CD4-positive, alpha-beta T cell (primary cell): ENCODE measurements around the gene RFC4. TPM values are rescaled to one million over a fixed set of nuclear protein-coding genes. Genes with fewer than 3 reads are reported as not detected.
A peak's percentile ranks its signal among the peaks of the same experiment; 100 is the strongest.

Experiments
- ATAC-seq: fragments of 200-7000 bp; cut with Tn5 transposase; one replicate; pipeline ENCODE4 v1.10.0; 2022; ENCODE audit warnings: mild to moderate bottlenecking; ENCODE audit not compliant: poor library complexity
- CTCF ChIA-PET: fragments of 350-600 bp; sonication (Branson Sonifier 250); formaldehyde crosslinking; loops from one replicate; lab custom pipeline; 2021; ENCODE audit warnings: antibody characterized with exemption, inconsistent platforms; lab: Charles Lee
- POLR2A ChIA-PET: fragments of 350-600 bp; sonication (Branson Sonifier 250); formaldehyde crosslinking; loops from one replicate; lab custom pipeline; 2021; ENCODE audit warnings: antibody characterized with exemption, inconsistent platforms; lab: Charles Lee
- DNase-seq, 14 experiments: peaks; one replicate each; pipeline ENCODE4 v3.0.0-alpha.2; 2013 to 2020; ENCODE audit warnings: mixed read lengths in 2 of 14
- H3K27ac ChIP-seq, 2 donors: one replicate each; pipeline versions ENCODE4 v1.5.1 to v1.7.0; 2013; ENCODE audit warnings: low read length in 2 of 2, low read depth in 1 of 2, mild to moderate bottlenecking in 1 of 2
- H3K27me3 ChIP-seq, 2 experiments: 1 replicate in 1 of 2; 2 replicates in 1 of 2; pipeline versions ENCODE4 v1.6.1 to v1.7.0; 2013; ENCODE audit warnings: low read length in 2 of 2, control low read depth in 1 of 2, mild to moderate bottlenecking in 1 of 2, moderate library complexity in 1 of 2; ENCODE audit not compliant: insufficient read depth in 2 of 2, control insufficient read depth in 1 of 2
- H3K36me3 ChIP-seq: one replicate; pipeline ENCODE4 v1.6.1; 2013; ENCODE audit warnings: low read length, control low read depth; ENCODE audit not compliant: insufficient read depth
- H3K4me1 ChIP-seq: one replicate; pipeline ENCODE4 v1.6.1; 2013; ENCODE audit warnings: low read length, control low read depth; ENCODE audit not compliant: insufficient read depth
- H3K4me3 ChIP-seq: one replicate; pipeline ENCODE4 v1.5.1; 2013; ENCODE audit warnings: mild to moderate bottlenecking, low read length, moderate library complexity
- H3K9me3 ChIP-seq, 2 experiments: 1 replicate in 1 of 2; 2 replicates in 1 of 2; pipeline versions ENCODE4 v1.6.1 to v1.7.0; 2013; ENCODE audit warnings: low read length in 2 of 2, mild to moderate bottlenecking in 2 of 2, control low read depth in 1 of 2, moderate library complexity in 1 of 2; ENCODE audit not compliant: control insufficient read depth in 1 of 2, insufficient read depth in 1 of 2
- H3K27ac Mint-ChIP-seq: one replicate; pipeline ENCODE4 v1.8.0; 2020; ENCODE audit warnings: mixed read lengths
- H3K27me3 Mint-ChIP-seq: one replicate; pipeline ENCODE4 v1.8.0; 2021; ENCODE audit warnings: mixed read lengths
- H3K36me3 Mint-ChIP-seq: one replicate; pipeline ENCODE4 v1.8.0; 2021; ENCODE audit warnings: low read depth, mixed read lengths
- H3K4me1 Mint-ChIP-seq: one replicate; pipeline ENCODE4 v1.8.0; 2021; ENCODE audit warnings: low read depth, mixed read lengths
- H3K4me3 Mint-ChIP-seq: one replicate; pipeline ENCODE4 v1.8.0; 2020; ENCODE audit warnings: mild to moderate bottlenecking, mixed read lengths
- H3K9me3 Mint-ChIP-seq: one replicate; pipeline ENCODE4 v1.8.0; 2020; ENCODE audit warnings: mixed read lengths
- CTCF ChIP-seq: fragments of 200-600 bp; IDR thresholded peaks from one replicate; pipeline ENCODE4 v1.8.0; 2022; ENCODE audit warnings: antibody characterized with exemption, mild to moderate bottlenecking
- intact Hi-C, 2 experiments: fragments of 100-400 bp; cut with DNase I in 1 of 2; cut with micrococcal nuclease in 1 of 2; formaldehyde crosslinking; loops; one replicate each; pipeline versions ENCODE4 v1.15.1 to v1.9.0; 2023 to 2025; cut with DNase I, micrococcal nuclease
- total RNA-seq, 174 experiments: library from RNA in 2 of 174; stranded (reverse) in 2 of 174; gene quantifications; one replicate each; pipeline ENCODE4 v1.2.3 and lab custom pipeline; 2021 to 2026

RFC4 gene
- total RNA-seq, 2 experiments from 2014 or later = 8.6 to 12.6 TPM

- H3K9me3 Mint-ChIP-seq = no peaks in the 10 kb centered on the region
- H3K4me1 Mint-ChIP-seq = peaks cover 23% of the 10 kb centered on the region
- no peak for TF ChIP-seq CTCF
- intact Hi-C loops = loop anchor here (2.0 to 10.0 kb wide), 3 partner anchors 19 to 841 kb away; partner anchors contain the start of genes RFC4 (in 2 of the 2) and EIF4A2 (in 1 of the 2)
- POLR2A ChIA-PET = interaction anchor here (1.1 to 5.3 kb wide), 3 partner anchors 42 to 314 kb away, joined by 4 to 69 read pairs (median 9); partner anchors contain the start of genes EIF4A2 and RPL39L
- CTCF ChIA-PET = no interaction called here
- H3K4me3 Mint-ChIP-seq = peak overlapping the region; percentile 77
- Histone ChIP-seq H3K36me3 (no peaks in the 10 kb centered on the region), H3K9me3 (no peaks in the 10 kb centered on the region), H3K4me3 (no peak overlapping the region), H3K4me1 (peaks cover 27% of the 10 kb centered on the region), H3K27me3 (peaks cover 37 to 57% of the 10 kb centered on the region in 2 experiments), H3K27ac (no peak overlapping the region)
- ATAC-seq (no peak), DNase-seq (peak in 1 of 14 experiments; percentile 25)
- H3K36me3 Mint-ChIP-seq = no peaks in the 10 kb centered on the region
- H3K27me3 Mint-ChIP-seq = peaks cover 53% of the 10 kb centered on the region
- H3K27ac Mint-ChIP-seq = no peak overlapping the region
These were observed 19.7 kb upstream of the RFC4 start for GRCh38 chr3:186825872-186826409.

GRCh38 chr3:186825294-186825821 lies 19.1 kb upstream of the RFC4 start:
- no peaks in the 10 kb centered on the region for H3K36me3 Mint-ChIP-seq
- H3K27me3 Mint-ChIP-seq = peaks cover 47% of the 10 kb centered on the region
- no peak overlapping the region for H3K4me3 ChIP-seq
- POLR2A ChIA-PET = interaction anchor here (1.1 to 5.3 kb wide), 2 partner anchors 41 to 106 kb away, joined by 4 to 69 read pairs; partner anchors contain the start of gene EIF4A2
- peaks cover 23% of the 10 kb centered on the region for H3K4me1 Mint-ChIP-seq
- H3K27ac ChIP-seq = no peak overlapping the region
- peak; percentile 31 for ATAC-seq
- peak overlapping the region; percentile 77 for H3K4me3 Mint-ChIP-seq
- peak in 6 of 14 experiments; percentile 8 to 54 (median 40) for DNase-seq
- intact Hi-C loops = loop anchor here in 1 of 2 experiments (5.0 to 10.0 kb wide), 2 partner anchors 43 to 841 kb away; partner anchors contain the start of gene EIF4A2
- peaks cover 27% of the 10 kb centered on the region for H3K4me1 ChIP-seq
- no peaks in the 10 kb centered on the region for H3K9me3 ChIP-seq
- H3K9me3 Mint-ChIP-seq = no peaks in the 10 kb centered on the region
- H3K27me3 ChIP-seq = peaks cover 33 to 51% of the 10 kb centered on the region in 2 experiments
- no peak overlapping the region for H3K27ac Mint-ChIP-seq
- no peaks in the 10 kb centered on the region for H3K36me3 ChIP-seq
- TF ChIP-seq CTCF = no peak
- CTCF ChIA-PET = no interaction called here

- H3K4me3 Mint-ChIP-seq = no peak overlapping the region
These were observed 18.3 kb upstream of the RFC4 start for GRCh38 chr3:186824430-186825139.

More at GRCh38 chr3:186824430-186825139, 18.3 kb upstream of the RFC4 start:
- DNase-seq (peak in 1 of 14 experiments; percentile 22), ATAC-seq (no peak)
- CTCF ChIA-PET = no interaction called here
- POLR2A ChIA-PET = interaction anchor here (1.0 to 5.3 kb wide), 2 partner anchors 40 to 207 kb away, joined by 3 to 69 read pairs; partner anchors contain the start of gene EIF4A2
- no peak for TF ChIP-seq CTCF
- Histone ChIP-seq H3K27me3 (peaks cover 28 to 43% of the 10 kb centered on the region in 2 experiments), H3K27ac (no peak overlapping the region), H3K9me3 (no peaks in the 10 kb centered on the region), H3K36me3 (no peaks in the 10 kb centered on the region), H3K4me1 (peaks cover 27% of the 10 kb centered on the region), H3K4me3 (no peak overlapping the region)
- H3K9me3 Mint-ChIP-seq = no peaks in the 10 kb centered on the region
- no peaks in the 10 kb centered on the region for H3K36me3 Mint-ChIP-seq
- H3K27ac Mint-ChIP-seq = no peak overlapping the region
- H3K4me1 Mint-ChIP-seq = peaks cover 23% of the 10 kb centered on the region
- intact Hi-C loops = loop anchor here (1.0 to 10.0 kb wide), 5 partner anchors 42 to 840 kb away; partner anchors contain the start of gene EIF4A2 (in 1 of the 2)
- H3K27me3 Mint-ChIP-seq = peaks cover 40% of the 10 kb centered on the region
